ENCODE data around the gene ABCC4.

Gene ABCC4

GRCh38 chr13:95067303-95067702 is 233.9 kb downstream of the ABCC4 start:
- H3K27ac ChIP-seq = no peak overlapping the region
- TF ChIP-seq ZFX (IDR thresholded peaks at IDR 0.05) = no peak
- no peak for TF ChIP-seq CTCF (conservative IDR thresholded peaks at IDR 0.05)

- TF ChIP-seq ZFX (IDR thresholded peaks at IDR 0.05) (no peak), CTCF (conservative IDR thresholded peaks at IDR 0.05) (no peak)
- H3K27ac ChIP-seq = no peak overlapping the region
These were observed 241.2 kb downstream of the ABCC4 start for GRCh38 chr13:95060014-95060519.

- TF ChIP-seq CTCF (conservative IDR thresholded peaks at IDR 0.05) (no peak), ZFX (IDR thresholded peaks at IDR 0.05) (no peak)
- no peak overlapping the region for H3K27ac ChIP-seq
These were observed 241.9 kb downstream of the ABCC4 start for GRCh38 chr13:95059306-95059705.

GRCh38 chr13:95058680-95059079 is 242.6 kb downstream of the ABCC4 start:
- TF ChIP-seq ZFX (IDR thresholded peaks at IDR 0.05) (no peak), CTCF (conservative IDR thresholded peaks at IDR 0.05) (no peak)
- H3K27ac ChIP-seq = no peak overlapping the region

- H3K27ac ChIP-seq = no peak overlapping the region
- no peak for TF ChIP-seq ZFX (IDR thresholded peaks at IDR 0.05)
- TF ChIP-seq CTCF (conservative IDR thresholded peaks at IDR 0.05) = no peak
These were observed 245.0 kb downstream of the ABCC4 start for GRCh38 chr13:95056266-95056665.

GRCh38 chr13:95050800-95051615 is 250.2 kb downstream of the ABCC4 start:
- H3K27ac ChIP-seq = no peak overlapping the region
- no peak for TF ChIP-seq CTCF (conservative IDR thresholded peaks at IDR 0.05)

GRCh38 chr13:95049772-95050171 is 251.5 kb downstream of the ABCC4 start:
- TF ChIP-seq ZFX (IDR thresholded peaks at IDR 0.05) = no peak
- TF ChIP-seq CTCF (conservative IDR thresholded peaks at IDR 0.05) = no peak
- H3K27ac ChIP-seq = no peak overlapping the region
